DOHH2 (cell line): ENCODE results near the gene ALOX12B.

Experiments used
- H3F3A ChIP-seq: fragments of 200-600 bp; sonication (generic), shearing (Covaris generic); 2 replicates; pipeline ENCODE4 v1.6.0; 2016; ENCODE audit warnings: antibody characterized with exemption, mild to moderate bottlenecking; ENCODE audit not compliant: control insufficient read depth, insufficient read depth
- H3K27ac ChIP-seq: fragments of 200-600 bp; sonication (generic); 2 replicates; pipeline ENCODE4 v1.5.1; 2014; ENCODE audit warnings: low read depth, mild to moderate bottlenecking, low read length, moderate library complexity
- H3K27me3 ChIP-seq: fragments of 200-600 bp; sonication (generic); 2 replicates; pipeline ENCODE4 v1.6.1; 2014; ENCODE audit warnings: mild to moderate bottlenecking, low read length, mixed read lengths; ENCODE audit not compliant: control insufficient read depth
- H3K36me3 ChIP-seq: fragments of 200-600 bp; sonication (generic); 2 replicates; pipeline ENCODE4 v1.6.1; 2014; ENCODE audit warnings: mild to moderate bottlenecking, low read length, moderate library complexity, mixed read lengths; ENCODE audit not compliant: control insufficient read depth
- H3K4me1 ChIP-seq: fragments of 200-600 bp; sonication (generic); 2 replicates; pipeline ENCODE4 v1.6.1; 2014; ENCODE audit warnings: mild to moderate bottlenecking, low read length, mixed read lengths; ENCODE audit not compliant: control insufficient read depth
- H3K4me2 ChIP-seq: fragments of 200-600 bp; sonication (generic); 2 replicates; pipeline ENCODE4 v1.6.0; 2014; ENCODE audit warnings: mild to moderate bottlenecking, low read length, moderate library complexity
- H3K4me3 ChIP-seq: fragments of 200-600 bp; sonication (generic); 2 replicates; pipeline ENCODE4 v1.5.1; 2014; ENCODE audit warnings: mild to moderate bottlenecking, low read length, mixed read lengths
- H3K79me2 ChIP-seq: fragments of 200-600 bp; sonication (generic); 2 replicates; pipeline ENCODE4 v1.6.1; 2014; ENCODE audit warnings: mild to moderate bottlenecking, low read length, mixed read lengths; ENCODE audit not compliant: control insufficient read depth
- H3K9me2 ChIP-seq: fragments of 200-600 bp; sonication (generic); replicated peaks from 2 replicates; pipeline ENCODE4 v1.6.1; 2014; ENCODE audit warnings: mild to moderate bottlenecking, low read length, mixed read lengths; ENCODE audit not compliant: control insufficient read depth
- H3K9me3 ChIP-seq: fragments of 200-600 bp; sonication (generic); 2 replicates; pipeline ENCODE4 v1.6.1; 2014; ENCODE audit warnings: antibody characterized with exemption, low read length, mixed read lengths; ENCODE audit not compliant: control insufficient read depth, insufficient read depth
- H4K20me1 ChIP-seq: fragments of 200-600 bp; sonication (generic); 2 replicates; pipeline ENCODE4 v1.6.0; 2014; ENCODE audit warnings: low read depth, mild to moderate bottlenecking, antibody characterized with exemption, low read length, moderate library complexity; ENCODE audit not compliant: control insufficient read depth, insufficient read depth
- EZH2phosphoT487 ChIP-seq: fragments of 200-600 bp; sonication (generic); IDR thresholded peaks from 2 replicates; pipeline ENCODE4 v1.6.1; 2017; ENCODE audit warnings: borderline replicate concordance, mild to moderate bottlenecking, antibody characterized with exemption, low read length, moderate library complexity, mixed read lengths
- TF ChIP-seq, protein P1 (sequence below): fragments of 200-600 bp; sonication (generic); IDR thresholded peaks from one replicate; pipeline ENCODE4 v1.5.1; 2014; ENCODE audit warnings: antibody characterized with exemption, mild to moderate bottlenecking, low read depth, low read length; ENCODE audit not compliant: poor library complexity, severe bottlenecking

ALOX12B gene

DNA sequence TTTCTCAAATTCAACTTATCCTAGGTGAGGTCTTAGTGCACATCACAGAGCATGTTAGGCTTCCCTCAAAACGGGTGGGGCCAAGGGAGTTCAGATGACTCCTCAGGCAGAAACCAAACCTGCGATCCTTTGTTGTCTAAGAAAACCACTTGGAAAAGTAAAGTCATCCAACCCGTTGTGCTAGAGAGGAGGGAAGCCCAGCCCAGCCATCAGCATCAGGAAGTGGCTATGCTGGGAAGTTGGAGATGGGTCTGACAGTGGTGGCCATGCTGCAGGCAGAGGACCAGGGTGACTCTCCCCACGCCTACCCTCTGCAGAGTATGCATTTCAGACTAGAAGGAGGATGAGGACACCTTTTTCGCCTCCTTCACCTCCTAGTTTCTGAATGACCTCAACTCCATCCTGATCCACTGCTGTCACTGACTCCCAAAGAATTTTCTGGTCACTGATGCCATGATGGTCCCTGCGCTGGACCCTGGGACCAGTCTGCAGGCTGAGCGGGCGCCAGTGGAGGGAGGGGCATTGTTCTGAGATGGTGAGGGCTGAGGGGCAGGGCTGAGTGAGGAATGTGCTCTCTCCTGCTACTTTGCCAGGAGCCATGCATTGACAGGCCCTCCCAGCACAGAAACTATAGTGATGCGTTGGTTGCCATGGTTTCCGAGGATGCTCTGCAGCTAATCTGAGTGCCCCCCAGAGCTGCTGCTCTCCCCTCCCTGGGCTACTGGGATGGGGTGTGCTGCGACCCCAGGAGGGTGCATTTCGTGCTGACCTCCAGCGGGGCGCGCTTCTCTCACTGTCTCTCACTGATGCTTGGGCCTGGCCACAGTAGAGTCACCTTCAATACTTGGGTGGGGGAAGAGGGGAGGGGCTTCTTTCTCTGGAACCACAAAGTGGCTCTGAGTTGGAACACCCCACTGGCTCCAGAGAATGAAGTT, 20.4 kb downstream of the ALOX12B start:
- TF ChIP-seq EZH2phosphoT487, result no peak
- TF ChIP-seq, protein P1, sequence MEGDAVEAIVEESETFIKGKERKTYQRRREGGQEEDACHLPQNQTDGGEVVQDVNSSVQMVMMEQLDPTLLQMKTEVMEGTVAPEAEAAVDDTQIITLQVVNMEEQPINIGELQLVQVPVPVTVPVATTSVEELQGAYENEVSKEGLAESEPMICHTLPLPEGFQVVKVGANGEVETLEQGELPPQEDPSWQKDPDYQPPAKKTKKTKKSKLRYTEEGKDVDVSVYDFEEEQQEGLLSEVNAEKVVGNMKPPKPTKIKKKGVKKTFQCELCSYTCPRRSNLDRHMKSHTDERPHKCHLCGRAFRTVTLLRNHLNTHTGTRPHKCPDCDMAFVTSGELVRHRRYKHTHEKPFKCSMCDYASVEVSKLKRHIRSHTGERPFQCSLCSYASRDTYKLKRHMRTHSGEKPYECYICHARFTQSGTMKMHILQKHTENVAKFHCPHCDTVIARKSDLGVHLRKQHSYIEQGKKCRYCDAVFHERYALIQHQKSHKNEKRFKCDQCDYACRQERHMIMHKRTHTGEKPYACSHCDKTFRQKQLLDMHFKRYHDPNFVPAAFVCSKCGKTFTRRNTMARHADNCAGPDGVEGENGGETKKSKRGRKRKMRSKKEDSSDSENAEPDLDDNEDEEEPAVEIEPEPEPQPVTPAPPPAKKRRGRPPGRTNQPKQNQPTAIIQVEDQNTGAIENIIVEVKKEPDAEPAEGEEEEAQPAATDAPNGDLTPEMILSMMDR, result peak; percentile 14
- H3K9me2 ChIP-seq, result no peaks in the 10 kb centered on the region
- no peaks in the 10 kb centered on the region for H3K4me1 ChIP-seq
- no peak overlapping the region for H3K4me2 ChIP-seq
- H3K9me3 ChIP-seq, result no peaks in the 10 kb centered on the region
- H3K27me3 ChIP-seq, result peaks cover 39% of the 10 kb centered on the region
- no peaks in the 10 kb centered on the region for H3K79me2 ChIP-seq
- no peaks in the 10 kb centered on the region for H4K20me1 ChIP-seq
- H3K4me3 ChIP-seq, result no peak overlapping the region
- H3K36me3 ChIP-seq, result no peaks in the 10 kb centered on the region
- no peaks in the 10 kb centered on the region for H3F3A ChIP-seq
- no peak overlapping the region for H3K27ac ChIP-seq

DNA sequence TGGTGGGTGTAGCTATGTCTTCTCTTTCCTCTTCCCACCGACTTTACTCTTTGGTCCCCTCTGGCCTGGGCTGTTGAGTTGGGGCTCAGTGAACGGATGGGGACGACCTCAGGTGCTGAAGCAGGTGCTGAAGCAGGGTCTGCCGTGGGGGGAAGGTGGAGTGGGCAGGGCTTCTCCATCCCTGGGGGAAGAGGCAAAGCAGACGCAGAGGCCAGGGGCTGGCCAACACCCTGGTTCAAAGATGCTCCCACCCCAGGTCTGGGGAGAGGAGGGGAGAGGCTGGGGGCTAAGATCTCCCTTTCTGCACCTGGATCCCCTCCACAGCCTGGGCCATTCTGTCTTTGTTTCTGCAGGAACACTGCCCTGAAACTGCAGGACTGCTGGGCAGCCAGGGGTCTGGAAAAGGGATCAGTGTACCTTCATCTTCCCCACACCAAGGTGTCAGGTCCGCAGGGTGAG, 22.9 kb downstream of the ALOX12B start:
- Histone ChIP-seq H3K27ac (no peak overlapping the region), H3K9me3 (no peaks in the 10 kb centered on the region), H3K4me3 (no peak overlapping the region), H3K36me3 (no peaks in the 10 kb centered on the region), H3K4me1 (peaks cover 8% of the 10 kb centered on the region), H3K4me2 (no peak overlapping the region), H3F3A (no peaks in the 10 kb centered on the region), H3K27me3 (peaks cover 58% of the 10 kb centered on the region), H3K9me2 (no peaks in the 10 kb centered on the region), H4K20me1 (no peaks in the 10 kb centered on the region), H3K79me2 (no peaks in the 10 kb centered on the region)
- TF ChIP-seq, protein P1, result no peak
- TF ChIP-seq EZH2phosphoT487, result no peak

DNA sequence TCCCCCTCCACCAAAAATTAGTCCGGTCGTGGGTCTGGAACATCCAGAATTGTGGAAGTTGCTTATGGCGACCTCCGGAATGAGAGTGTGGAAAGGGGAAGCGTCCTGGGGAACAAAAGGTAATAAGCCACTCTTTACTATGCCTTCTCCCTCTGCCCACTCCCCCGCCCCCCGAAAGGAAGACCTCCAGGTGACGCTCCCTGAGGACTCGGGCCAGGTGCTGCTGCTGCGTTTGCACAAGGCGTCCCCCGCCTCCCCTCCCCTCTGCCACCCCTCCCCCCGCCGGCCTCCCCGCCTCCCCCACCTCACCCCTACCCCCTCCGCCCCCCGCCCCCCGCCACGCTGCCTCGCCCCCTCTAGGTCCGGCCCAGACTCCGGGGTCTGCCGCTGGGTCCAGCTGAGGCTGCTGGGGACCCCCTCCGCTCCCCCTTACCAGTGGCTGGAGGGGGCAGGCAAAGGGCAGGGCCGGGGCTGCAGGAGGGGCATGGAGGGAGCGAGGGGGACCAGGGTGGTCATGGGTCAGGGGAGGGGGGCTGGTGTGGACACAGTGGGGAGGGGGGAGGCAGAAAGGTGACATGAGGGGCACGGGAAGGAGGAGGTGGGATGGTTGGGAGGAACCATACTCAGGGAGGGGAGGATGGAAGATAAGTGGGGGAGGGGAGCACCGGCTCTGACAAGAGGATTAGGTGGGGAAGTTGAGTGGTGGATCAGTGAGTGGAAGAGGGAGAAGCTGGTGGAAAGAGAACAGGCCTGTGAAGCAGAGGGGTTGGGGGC, 23.6 kb downstream of the ALOX12B start:
- no peaks in the 10 kb centered on the region for H3K9me3 ChIP-seq
- H3K27me3 ChIP-seq, result peaks cover 64% of the 10 kb centered on the region
- H3K9me2 ChIP-seq, result no peaks in the 10 kb centered on the region
- H3K4me1 ChIP-seq, result peaks cover 14% of the 10 kb centered on the region
- H3K79me2 ChIP-seq, result no peaks in the 10 kb centered on the region
- H3K4me2 ChIP-seq, result no peak overlapping the region
- H3K4me3 ChIP-seq, result no peak overlapping the region
- no peaks in the 10 kb centered on the region for H3K36me3 ChIP-seq
- H3F3A ChIP-seq, result no peaks in the 10 kb centered on the region
- no peak overlapping the region for H3K27ac ChIP-seq
- H4K20me1 ChIP-seq, result no peaks in the 10 kb centered on the region
- TF ChIP-seq, protein P1, result no peak
- TF ChIP-seq EZH2phosphoT487, result no peak
